HG02678 (cell line): ENCODE data around the gene CPNE2.
"Not testable (repeated sequence)": the region's sequence is repeated elsewhere in the genome, so short reads cannot be mapped to it uniquely, and the experiment has no call there.

ENCODE experiments used
- ATAC-seq: cut with Tn5 transposase; IDR thresholded peaks from one replicate; pipeline ENCODE4 v1.9.1; 2021; ENCODE audit warnings: mild to moderate bottlenecking, moderate library complexity; ENCODE audit not compliant: unreplicated experiment

CPNE2 gene

DNA sequence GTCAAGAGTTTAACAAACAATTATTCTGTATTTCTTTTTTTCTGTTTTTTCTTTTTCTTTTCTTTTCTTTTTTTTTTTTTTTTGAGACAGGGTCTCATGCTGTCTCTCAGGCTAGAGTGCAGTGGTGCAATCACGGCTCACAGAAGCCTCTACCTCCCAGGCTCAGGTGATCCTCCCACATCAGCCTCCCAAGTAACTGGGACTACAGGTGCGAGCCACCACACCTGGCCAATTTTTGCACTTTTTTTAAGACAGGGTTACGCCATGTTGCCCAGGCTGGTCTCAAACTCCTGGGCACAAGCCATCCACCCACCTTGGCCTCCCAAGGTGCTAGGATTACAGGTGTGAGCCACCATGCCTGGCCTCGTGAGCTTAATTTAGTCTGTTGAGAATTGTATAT lies 97.1 kb downstream of the CPNE2 start:
- not testable (repeated sequence) for ATAC-seq

DNA sequence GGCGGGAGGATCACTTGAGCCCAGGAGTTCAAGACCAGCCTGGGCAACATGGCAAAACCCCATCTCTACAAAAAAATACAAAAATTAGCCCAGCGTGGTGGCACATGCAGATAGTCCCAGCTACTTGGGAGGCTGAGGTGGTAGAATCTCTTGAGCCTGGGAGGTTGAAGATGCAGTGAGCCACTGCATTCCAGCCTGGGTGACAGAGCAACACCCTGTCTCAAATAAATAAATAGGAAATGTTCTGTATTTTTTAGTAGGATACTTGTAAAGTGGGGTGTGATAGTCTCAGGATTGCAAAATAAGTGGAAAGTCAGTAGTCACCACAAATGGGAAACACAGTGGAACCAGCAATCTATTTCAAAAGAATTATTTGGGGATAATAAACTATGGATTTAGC lies 97.8 kb downstream of the CPNE2 start:
- ATAC-seq = no peak

DNA sequence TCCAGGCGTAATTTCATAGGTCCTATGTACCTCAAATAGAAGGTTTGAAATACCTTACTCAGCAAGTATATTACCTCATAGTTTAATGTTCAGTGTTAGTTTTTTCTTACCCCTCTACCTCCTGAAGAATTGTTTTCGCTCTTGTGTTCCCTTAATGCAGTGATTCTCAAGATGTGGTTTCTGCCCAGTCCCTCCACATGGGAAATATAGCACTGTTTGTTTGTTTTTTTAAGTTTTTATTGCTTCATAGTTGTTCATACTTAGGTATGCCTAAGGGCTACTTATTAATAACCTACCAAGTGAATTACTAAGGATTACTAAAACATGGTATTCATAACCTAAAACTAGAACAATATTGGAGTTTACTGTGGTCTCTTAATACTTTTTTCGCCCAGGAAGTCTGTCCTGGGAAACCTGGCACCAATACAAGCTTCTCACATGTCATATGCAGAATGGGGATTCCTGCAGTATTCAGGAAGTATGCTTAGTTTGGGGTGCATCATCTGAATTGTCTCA lies 98.7 kb downstream of the CPNE2 start:
- no peak for ATAC-seq

DNA sequence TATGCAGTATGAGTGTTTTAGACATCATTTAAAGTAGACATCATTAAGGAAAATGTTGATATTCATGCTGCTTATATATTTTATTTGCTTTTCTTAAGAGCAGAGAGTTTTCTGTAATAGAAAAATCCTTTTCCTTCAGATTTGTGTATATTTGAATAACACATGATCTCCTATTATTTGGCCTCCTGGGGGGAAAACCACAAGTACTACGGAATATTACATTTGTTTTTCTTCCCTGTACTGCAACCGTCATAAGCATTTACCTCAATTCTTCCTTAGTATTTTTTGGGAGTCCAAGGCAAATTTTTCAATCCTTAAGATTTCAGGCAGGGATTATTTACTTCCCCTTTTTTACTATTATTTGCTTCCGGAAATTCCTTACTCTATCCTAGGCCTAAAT lies 99.8 kb downstream of the CPNE2 start:
- ATAC-seq = no peak

DNA sequence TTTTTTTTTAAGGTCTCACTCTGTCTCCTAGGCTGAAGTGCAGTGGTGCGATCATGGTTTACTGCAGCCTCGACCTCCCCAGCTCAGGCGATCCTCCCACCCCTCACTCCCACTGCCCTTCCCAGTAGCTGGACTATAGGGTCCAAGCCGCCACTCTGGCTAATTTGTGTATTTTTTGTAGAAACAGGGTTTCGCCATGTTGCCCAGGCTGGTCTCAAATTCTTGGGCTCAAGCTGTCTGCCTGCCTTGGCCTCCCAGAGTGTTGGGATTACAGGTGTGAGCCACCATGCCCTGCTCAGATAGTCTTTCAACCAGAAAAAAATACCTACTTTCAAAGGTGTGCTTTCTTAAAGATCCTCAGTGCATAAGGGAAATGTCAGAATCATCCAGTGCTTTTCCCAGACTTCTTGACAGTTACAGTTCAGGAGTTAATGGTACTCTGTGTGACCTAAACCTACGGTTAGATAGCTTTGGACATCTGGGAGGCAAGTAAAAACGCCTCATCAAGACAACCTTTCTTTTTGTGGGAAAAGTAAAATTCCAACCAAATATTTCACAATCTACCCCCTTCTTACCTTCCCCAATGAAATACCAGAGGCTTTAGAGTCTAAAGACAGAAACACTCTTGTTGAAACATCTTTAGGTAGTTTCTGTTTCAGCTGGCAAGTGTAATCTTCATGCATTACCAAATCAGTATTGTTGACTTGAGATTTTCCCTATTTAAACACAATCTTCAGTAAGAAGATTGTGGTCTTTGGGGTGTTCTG lies 100.5 kb downstream of the CPNE2 start:
- no peak for ATAC-seq

DNA sequence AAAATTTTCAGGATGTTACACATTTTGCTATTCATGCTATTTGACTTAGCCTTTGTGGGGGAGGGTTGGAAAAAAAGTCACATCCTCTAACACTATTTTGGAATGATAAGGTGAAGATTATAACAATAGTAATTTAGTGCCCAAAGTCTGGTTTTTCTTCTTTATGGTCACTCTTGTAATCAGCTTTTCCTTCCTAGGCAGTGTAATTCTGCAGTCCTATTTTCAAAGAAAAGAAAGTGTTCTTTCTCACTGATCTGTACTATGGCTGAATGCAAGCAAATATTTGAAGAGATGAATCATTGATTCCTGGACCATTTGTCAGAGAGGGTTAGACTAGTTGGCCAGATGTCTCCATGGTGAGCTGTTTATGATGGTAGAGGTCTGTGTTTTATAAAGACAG lies 102.1 kb downstream of the CPNE2 start:
- ATAC-seq = no peak

DNA sequence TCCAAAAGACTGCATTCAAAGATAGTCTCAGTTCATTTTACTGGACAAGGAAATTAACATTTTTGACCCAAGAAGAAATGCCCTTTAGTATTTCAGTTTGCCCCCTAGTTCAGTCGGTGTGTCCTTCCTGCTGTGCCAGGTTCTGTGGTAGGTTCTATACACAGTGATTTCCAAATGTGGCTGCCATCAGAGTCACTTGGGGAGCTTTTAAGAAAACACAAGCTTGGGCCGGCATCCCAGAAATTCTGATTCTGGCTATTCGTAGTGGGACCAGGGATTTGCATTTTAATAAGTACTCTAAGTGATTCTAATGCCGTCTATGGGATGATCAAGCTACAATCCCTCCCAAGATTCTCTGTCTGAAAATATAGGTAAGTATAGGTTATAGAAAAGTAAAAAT lies 103.9 kb downstream of the CPNE2 start:
- no peak for ATAC-seq

DNA sequence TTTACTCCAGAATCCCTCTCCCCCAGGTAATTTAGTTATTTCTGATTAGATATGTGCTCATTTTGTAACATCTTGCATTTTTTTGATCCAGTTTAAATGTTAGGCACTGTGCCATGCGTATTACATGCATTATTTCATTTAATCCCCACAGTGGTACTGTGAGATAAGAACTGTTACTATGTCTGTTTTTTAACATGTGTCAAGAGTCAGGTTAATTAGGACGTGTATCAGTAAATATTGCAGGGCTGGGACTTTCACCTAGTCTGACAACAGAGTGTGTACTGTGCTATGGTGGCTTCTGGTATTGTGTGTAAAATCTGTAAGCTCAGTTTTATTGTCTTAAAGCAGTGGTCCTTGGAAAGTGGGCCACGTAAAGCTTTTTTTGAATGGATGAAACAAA lies 104.4 kb downstream of the CPNE2 start:
- no peak for ATAC-seq
